GM19372 (cell line): ENCODE results near the gene ETS1.

Experiments
- ATAC-seq: cut with Tn5 transposase; IDR thresholded peaks from one replicate; pipeline ENCODE4 v1.9.1; 2021; ENCODE audit warnings: mild to moderate bottlenecking, low read depth, moderate library complexity; ENCODE audit not compliant: unreplicated experiment

Gene ETS1

DNA sequence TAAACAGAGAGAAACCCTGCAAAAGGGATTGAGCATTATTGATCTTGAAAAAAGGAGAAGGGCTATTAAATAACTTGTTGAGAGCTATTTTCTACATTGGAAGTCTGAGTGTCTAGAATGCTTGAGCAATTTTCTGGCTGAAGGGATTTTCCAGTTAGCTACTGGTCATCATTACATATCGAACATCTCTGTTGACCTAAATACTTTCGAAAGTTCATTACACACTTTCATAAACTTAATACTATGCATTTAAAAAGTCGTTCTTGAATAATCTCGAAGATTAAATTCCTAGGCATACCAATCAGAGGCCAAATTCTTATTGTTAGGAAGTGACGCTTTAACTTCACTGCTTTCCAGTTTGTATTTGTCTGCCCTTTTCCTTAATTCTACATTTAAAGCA is 13.7 kb downstream of the ETS1 start:
- no peak for ATAC-seq

- ATAC-seq: no peak
Observed at GRCh38 chr11:128572965-128573364, 14.4 kb downstream of the ETS1 start.

DNA sequence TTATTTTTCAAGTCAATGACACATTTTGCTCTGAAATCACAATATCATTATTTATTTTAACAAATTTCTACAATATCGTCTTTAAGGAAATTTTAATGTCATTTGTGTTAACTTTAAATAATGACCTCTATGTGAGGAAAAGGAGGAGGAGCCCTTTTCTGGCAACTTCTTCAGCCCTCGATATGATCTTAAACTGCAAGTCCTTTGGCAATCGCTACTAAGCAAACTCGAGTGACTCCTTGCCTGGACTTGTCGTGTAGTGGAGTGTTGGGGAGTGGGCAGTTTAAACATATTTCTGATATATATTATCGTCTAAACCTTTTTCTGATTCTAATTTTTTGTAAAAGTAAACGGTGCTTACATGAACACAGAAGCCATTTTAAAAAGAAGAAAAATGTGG is 16.7 kb downstream of the ETS1 start:
- no peak for ATAC-seq

GRCh38 chr11:128569291-128569690 is 18.1 kb downstream of the ETS1 start:
- ATAC-seq: no peak

DNA sequence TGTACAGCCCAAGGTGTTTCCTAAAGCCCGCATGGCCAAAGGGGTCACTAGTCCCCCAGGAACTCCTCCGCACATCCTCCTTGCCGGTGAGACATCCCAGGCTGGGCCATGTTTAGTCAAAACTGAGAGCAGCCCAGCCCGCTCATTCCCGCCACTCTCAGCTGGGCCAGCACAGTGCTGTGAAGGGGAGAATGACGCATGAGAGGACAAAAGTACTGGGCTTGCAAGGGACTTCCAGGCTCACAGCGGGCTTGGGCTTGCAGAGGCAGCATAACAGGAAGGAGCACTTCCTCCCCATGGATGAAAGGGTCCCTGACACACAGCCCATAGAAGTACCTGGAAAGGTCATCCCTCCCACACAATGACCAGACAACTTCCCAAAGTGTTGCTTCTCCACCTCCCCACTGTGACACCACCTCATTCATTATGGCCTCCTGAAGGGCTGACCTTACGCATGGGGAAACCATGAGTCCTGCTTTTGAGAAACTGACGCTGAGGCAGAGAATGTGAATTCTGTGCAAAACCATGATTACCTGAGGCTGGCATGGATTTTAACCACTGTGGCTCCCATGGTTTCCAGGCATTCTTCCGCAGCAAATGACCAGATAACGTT is 19.1 kb downstream of the ETS1 start:
- no peak for ATAC-seq

- no peak for ATAC-seq
Observed at GRCh38 chr11:128567130-128567529, 20.2 kb downstream of the ETS1 start.

GRCh38 chr11:128565881-128566280 is 21.5 kb downstream of the ETS1 start:
- no peak for ATAC-seq

GRCh38 chr11:128564642-128565245 is 22.6 kb downstream of the ETS1 start:
- no peak for ATAC-seq

DNA sequence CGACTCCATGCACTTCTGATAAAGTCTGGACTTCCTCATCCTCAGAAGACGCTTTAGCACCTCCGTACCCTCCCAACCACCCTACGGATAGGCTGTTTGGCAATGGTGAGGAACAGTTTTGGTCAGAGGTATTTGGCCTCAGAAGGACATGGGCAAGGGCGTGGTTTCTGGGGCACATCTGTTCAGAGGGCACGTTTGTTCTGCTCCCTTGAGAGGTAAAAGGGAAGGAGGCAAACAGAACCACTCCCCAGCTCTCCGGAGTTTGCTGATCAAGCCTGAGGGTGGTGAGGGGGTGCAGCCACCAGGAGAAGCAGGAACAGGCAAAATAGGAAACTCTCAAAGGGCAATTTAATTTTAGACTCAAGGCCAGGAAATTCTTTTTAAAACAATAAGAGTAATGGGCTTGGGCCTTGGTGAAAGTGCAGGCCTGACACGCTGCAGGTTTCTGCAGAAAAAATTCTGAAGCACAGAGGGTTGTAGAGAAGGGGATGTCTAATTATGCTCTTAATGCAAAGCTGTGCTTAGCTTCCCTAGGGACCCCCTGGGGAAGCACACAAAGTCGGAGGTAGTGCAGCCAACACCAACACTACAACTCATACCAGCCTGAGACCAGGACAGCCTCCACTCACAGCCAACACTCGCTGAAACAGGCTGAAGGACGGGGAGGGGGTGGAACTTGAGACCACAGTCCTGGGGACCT is 23.3 kb downstream of the ETS1 start:
- ATAC-seq: no peak

DNA sequence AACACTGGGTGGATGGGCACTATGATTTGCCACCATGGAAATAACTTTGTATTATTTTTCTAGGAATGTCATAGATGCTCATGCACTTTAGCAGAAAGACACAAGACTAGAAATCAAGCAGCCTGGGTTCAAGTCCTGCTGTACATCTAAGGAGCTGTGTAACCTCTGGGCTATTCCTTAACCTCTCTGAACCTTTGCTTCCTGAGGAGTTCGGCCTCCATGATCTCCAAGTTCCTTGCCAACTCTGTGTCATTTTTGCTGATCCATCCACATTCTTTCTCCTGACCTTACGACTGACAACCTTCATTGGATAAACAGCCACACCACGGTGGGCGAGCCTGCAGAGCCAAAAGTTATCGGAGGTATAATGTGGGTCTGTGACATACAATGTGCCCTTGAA is 24.1 kb downstream of the ETS1 start:
- ATAC-seq: no peak

DNA sequence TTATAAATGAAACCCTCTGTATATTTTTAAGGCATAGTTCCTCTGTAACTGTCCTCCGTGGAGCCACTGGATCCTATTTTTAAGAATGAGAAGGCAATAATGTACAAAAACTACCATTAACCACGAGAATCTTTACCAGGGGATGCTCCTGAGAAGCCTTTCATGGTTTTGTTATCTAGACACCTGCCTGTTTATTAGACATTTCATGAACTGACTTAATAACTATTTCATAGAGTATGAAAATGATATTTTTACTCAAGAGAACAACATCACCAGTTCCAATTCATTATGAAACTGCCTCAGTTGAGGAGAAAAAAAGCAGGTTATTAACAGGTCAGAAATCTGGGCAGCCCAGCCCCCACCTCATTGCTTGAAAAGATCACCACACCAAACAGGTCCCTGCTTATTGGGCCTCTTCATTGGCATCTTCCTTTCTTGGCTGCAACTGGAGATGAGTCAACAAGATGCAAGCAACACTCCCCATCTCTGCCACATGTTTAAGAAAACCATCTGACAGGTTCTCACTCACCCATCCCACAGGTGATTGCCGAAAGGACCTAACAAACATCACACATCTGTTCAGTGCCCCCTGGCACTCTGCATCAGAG is 27.8 kb downstream of the ETS1 start:
- no peak for ATAC-seq

DNA sequence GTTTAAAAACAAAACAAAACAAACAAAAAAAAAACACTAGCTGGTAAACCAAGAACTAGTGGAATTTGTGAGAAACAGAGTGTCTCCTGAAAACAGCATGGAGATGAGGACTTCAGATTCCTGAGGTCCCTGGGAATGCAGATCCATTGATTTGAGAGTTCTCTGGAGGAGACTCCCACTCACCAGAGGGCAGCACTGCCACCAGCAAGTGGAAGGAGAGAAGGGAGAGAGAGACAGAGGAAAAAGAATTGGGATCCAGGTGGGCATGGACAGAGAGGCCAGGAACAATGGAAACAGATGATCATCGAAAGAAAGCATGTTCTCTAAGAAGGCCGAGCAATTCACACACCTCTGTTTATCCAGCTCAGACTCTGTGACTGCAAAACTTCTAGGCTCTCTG is 31.8 kb downstream of the ETS1 start:
- ATAC-seq: no peak

GRCh38 chr11:128553662-128554362 is 33.5 kb downstream of the ETS1 start:
- no peak for ATAC-seq

- peak; percentile 49 for ATAC-seq
Observed at GRCh38 chr11:128552783-128553661, 34.3 kb downstream of the ETS1 start.

GRCh38 chr11:128551611-128552335 is 35.6 kb downstream of the ETS1 start:
- ATAC-seq: peak; percentile 51

DNA sequence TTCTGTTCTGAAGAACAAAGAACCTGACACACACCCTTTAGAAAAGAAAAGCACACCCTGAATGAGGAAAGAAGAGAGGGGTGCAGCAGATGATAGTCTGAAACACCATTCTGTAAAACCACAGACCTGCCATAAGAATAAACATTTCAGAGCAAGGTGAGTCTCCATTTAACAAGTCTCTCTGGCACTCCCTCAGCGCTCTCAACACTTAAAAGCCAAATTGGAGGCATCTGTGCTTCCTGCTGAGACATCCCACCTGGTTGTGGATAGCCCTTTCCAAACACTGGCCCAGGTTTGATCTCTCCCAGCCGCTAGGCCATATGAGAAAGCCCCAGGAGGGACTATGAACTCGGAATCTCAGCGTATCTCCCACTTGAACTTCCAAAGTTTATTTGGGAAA is 36.3 kb downstream of the ETS1 start:
- no peak for ATAC-seq

DNA sequence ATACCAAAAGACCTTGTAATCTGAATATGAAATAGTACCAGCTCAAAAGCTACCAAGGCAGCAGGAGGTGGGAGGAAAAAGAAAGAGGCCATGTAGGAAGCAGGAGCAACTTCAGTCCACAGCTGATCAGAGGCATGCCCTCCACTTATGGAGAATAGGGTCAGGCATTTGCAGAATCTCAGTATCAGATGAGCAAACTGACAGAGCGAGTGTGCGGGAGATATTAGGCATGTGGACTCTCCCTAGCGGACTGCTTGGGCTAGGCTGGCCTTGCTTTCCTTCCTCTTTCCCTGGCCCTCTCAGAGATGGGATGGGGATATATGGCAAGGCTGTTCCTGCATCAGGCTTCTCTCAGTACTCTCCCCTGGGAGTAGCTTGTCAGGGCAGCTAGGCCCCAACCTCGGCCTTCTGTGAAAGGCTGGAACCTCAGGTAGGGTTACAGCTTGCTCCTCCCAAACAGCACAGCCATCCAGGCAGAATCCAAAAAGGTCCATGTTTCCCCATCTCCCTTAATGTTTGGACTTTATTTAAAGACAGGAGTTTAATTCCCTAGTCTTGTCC is 37.0 kb downstream of the ETS1 start:
- ATAC-seq: no peak

GRCh38 chr11:128549256-128549944 is 38.0 kb downstream of the ETS1 start:
- no peak for ATAC-seq
